H1 (cell line): ENCODE measurements around the gene PIEZO1. TPM values are rescaled to one million over a fixed set of nuclear protein-coding genes. Genes with fewer than 3 reads are reported as not detected.

Experiments
- HDAC2 ChIP-seq, 2 experiments: fragments of 300-600 bp in 1 of 2; sonication (generic) in 1 of 2; IDR thresholded peaks; 2 replicates each; pipeline ENCODE4 v1.6.1; 2011 to 2012; ENCODE audit warnings: low read depth in 2 of 2, low read length in 2 of 2, mild to moderate bottlenecking in 2 of 2, moderate library complexity in 2 of 2, borderline replicate concordance in 1 of 2, inconsistent platforms in 1 of 2
- HDAC6 ChIP-seq: IDR thresholded peaks from one replicate; pipeline ENCODE4 v1.7.1; 2012; ENCODE audit warnings: low read depth, mild to moderate bottlenecking, inconsistent platforms, low read length, moderate library complexity
- SP4 ChIP-seq: IDR thresholded peaks from 2 replicates; pipeline ENCODE4 v1.6.1; 2012; ENCODE audit warnings: low read length, inconsistent platforms
- TAF1 ChIP-seq: IDR thresholded peaks from 2 replicates; pipeline ENCODE4 v1.6.1; 2011; ENCODE audit warnings: mild to moderate bottlenecking, low read depth, low read length
- polyA plus RNA-seq, 7 experiments: library from polyadenylated mRNA; depleted of rRNA in 3 of 7; stranded (reverse) in 5 of 7; unstranded in 2 of 7; fragments of >200 nt in 5 of 7; fragments of 200-250 nt in 2 of 7; gene quantifications; 1 replicate in 5 of 7; 2 replicates in 1 of 7; 4 replicates in 1 of 7; pipeline versions ENCODE4 v1.2.1 to v1.2.3, GENCODE V29; 2011 to 2013; ENCODE audit warnings: missing spikeins in 2 of 7, mixed read lengths in 2 of 7
- total RNA-seq: library from RNA; stranded (reverse); fragmentation: NEBNext Ultra II Directional; extraction: Animal tissue kit (Norgen Biotek cat#: 25700); gene quantifications from 2 replicates; pipeline ENCODE4 v1.2.1, GENCODE V29; 2021
- TF ChIP-seq, protein P1 (sequence below): IDR thresholded peaks from 2 replicates; pipeline ENCODE4 v1.6.1; 2011; ENCODE audit warnings: low read depth, mild to moderate bottlenecking, low read length; ENCODE audit not compliant: insufficient read depth

Gene PIEZO1
- total and polyA plus RNA-seq, 2 of the 8 experiments (the other 6 are each of a cell fraction or from before 2014, with no cell fraction given) = 42.3 to 67.5 TPM

DNA sequence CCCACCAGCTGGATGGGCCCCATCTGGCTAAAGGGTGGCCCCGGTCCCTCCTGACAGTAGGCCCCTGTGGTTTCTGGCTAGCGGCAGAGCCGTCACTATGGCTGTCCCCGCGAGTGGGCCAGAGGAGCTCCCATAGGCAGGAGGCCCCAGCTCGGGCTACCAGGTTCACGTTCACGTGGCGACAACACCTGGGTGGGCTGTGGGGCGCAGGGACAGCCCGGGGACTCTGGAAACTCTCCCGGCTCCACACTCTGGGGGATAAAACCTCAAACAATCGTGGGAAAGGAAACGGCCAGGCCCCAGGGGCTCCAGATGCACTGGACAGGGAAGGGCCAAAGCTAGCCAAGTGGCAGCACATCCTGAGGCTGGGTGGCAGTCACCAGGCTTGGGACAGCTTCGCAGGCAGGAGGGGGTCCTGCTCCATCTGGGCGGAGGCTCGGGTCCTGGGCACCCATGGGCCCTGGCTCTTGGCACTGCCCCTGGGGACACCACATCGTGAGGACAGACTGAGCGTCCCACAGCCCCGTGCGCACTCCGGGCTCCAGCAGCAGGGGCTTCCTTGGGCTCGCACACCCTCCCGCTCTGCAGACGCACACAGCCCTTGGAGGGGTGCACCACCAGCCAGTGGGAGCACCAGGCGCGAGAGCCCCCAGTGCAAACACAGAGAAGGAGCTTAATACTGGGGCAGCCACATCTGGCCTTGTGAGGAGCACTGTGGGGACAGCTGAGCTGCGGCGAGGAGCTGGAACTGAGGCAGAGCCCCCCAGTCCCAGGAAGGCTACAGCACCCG is 83.2 kb downstream of the PIEZO1 start (continued):
- TF ChIP-seq, protein P1, sequence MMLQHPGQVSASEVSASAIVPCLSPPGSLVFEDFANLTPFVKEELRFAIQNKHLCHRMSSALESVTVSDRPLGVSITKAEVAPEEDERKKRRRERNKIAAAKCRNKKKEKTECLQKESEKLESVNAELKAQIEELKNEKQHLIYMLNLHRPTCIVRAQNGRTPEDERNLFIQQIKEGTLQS = no peak
- no peak for TF ChIP-seq SP4
- no peak for TF ChIP-seq TAF1
- TF ChIP-seq HDAC6 = no peak
- no peak for TF ChIP-seq HDAC2 (IDR thresholded peaks at IDR 0.05; ENCODE audit: borderline replicate concordance in 1 of 2, low read depth in 2 of 2, low read length in 2 of 2)
- TF ChIP-seq, all 59 proteins: peak for 0
